NK-92 (cell line): ENCODE data around the gene ARHGAP4.

Source experiments
- DNase-seq: peaks from one replicate; lab custom pipeline; 2025; ENCODE audit not compliant: unreplicated experiment; lab: John Stamatoyannopoulos, UW

ARHGAP4 gene

DNA sequence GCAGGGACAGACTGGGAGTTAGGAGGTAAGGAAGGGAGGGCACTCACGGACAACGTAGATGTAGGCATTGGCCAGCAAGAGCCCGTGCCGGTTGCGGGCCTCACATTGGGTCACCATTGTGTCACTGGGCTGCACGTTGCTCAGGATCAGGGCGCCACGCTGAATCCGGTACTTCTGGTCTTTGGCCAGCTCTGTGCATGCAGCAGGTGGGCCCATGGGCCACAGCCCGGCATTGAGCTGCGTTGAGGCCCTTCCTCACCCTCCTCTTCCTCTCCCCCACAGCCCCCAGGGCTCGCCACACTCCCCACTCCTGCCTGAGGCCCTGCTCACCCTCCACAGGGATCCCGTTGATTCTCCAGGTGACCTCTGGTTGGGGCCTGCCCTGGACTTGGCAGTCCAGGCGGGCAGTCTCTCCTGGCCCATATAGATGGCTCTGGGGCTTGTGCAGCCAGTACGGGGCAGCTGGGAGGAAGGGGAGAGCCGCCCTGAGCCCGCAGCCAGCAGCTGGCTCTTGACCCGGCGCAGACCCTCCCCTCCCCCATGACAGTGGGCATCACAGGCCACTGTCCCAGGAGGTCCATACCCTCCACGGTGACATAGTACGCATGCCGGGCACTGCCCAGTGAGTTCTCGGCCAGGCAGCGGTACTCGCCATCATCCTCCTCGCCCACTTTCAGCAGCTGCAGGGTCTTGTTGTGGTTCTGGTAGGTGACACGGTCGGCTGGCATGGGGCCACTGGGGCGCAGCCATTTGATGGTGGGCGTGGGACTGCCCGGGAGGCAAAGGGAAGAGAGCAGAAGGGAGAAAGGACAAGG, 56.4 kb downstream of the ARHGAP4 start:
- no peak for DNase-seq

DNA sequence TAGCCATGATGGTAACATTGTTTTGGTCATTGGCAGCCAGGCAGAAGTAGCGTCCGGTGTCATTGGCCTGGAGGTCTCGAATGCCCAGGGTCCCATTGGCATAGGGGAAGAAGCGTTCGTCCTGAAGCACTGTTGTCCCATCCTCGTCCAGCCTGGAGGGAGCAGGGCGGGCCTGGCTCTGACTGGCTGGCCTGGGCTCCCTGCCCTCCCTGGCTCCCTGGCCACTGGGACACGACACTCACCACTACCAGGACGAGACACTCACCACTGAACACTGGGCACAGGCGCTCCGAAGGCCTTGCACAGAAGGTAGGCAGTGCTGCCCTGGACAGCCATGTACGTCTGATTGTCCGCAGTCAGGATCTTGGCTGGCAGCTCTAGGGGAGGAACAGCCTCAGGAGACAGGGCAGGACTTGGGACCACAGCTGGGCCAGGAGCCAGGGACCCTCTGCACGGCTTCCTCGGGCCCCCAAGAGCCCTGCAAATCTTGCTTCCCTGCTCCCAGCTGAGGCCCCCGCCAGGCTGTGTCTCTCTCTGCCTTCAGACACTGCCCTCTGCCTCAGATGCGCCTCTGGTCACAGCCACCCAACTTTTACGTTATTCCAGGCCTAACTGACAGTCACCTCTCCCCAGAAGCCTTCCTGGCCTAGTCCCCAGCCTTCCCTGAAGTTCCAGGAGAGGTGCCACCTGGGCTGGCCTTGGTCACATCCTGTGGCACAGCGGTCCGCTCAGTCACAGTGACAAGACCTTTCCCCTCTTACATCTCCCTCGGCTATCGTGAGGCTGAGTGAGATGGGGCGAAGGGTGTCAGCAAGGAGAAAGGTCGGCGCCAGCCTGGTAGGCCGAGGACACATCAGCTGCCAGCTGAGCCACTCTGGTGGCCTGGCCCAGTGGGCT, 57.2 kb downstream of the ARHGAP4 start:
- no peak for DNase-seq

- no peak for DNase-seq
Measured at GRCh38 chrX:153867671-153868070, 58.4 kb downstream of the ARHGAP4 start.

DNA sequence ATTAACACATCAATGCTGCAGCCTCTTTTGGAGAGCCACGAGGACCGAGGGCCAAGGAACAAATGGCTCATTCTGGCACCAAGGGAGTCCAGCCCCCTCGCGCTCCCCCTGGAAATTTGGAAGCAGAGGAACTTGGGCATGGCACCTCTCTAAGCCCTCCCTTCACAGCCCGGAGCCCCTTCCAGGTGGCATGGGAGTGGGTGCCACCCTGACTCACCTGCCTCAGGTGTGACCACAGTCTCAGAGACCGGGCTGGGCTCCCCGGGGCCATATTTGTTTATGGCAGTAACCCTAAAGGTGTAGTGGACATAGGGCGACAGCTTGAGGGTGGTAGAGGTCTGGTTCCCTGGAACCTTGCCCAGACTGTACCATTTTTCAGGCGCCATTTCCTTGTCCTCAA, 58.9 kb downstream of the ARHGAP4 start:
- DNase-seq, result no peak

DNA sequence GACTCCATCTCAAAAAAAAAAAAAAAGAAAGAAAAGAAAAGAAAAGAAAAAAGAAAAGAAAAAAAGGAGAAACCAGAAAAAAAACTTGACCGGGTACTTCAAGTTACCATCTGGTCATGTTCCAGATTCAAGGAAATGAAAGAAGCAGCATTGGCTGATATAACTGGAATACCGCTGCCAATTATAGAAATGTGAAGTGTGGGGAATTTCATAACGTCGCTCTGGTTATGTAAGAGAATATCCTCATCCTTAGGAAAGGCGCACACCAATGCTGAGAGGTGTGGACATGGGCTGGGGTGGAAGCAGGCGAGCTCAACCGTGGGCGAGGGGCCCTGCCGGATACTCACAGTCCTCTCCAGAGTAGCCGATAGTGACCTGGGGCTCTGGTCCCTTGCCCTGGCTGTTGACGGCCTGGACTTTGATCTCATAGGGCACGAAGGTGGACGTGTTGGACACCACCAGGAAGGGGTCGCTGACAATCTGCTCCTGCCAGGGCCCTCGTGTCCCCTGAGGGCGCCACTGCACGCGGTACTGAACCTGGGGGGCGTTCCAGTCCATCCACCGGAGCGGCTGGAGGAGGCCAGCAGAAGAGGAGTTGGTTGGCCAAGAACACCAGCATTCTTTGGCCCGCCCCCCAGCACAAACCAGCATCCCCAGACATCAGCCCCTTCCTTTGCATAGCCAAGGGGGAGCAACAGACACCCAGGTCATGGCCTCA, 59.6 kb downstream of the ARHGAP4 start:
- no peak for DNase-seq

DNA sequence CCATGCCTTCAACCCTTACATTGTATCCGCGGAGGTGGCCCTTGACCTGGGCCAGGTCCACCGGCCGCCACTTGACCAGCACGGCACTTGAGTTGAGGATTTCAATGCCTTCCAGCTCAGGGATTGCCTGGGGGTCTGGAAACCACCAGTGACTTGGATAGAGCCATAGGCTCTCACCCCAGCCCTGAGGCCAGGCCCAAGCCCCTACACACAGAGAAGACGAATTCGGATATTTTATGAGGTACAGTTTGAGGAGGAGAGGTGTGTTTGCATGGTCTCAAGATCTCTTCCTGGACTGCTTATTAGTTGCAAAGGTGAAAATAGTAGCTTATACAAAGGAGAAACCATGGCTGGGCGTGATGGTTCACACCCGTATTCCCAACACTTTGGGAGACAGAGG, 60.4 kb downstream of the ARHGAP4 start:
- no peak for DNase-seq

DNA sequence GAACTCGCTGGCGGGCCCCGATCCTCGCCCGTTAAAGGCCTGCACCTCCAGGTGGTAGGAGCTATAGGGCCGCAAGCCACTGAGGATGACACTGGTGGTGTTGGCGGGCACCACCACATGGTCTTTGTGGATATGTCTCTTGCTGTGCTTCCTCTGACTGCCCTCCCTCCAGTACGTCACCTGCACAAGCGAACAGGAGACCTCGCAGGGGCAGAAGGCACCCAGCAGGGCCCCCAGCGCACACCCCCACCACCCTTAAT, 60.8 kb downstream of the ARHGAP4 start:
- DNase-seq, result no peak

GRCh38 chrX:153864561-153865320, 61.3 kb downstream of the ARHGAP4 start:
- DNase-seq, result no peak

GRCh38 chrX:153864101-153864500, 62.0 kb downstream of the ARHGAP4 start:
- no peak for DNase-seq

- no peak for DNase-seq
Measured at GRCh38 chrX:153863251-153863991, 62.6 kb downstream of the ARHGAP4 start.

DNA sequence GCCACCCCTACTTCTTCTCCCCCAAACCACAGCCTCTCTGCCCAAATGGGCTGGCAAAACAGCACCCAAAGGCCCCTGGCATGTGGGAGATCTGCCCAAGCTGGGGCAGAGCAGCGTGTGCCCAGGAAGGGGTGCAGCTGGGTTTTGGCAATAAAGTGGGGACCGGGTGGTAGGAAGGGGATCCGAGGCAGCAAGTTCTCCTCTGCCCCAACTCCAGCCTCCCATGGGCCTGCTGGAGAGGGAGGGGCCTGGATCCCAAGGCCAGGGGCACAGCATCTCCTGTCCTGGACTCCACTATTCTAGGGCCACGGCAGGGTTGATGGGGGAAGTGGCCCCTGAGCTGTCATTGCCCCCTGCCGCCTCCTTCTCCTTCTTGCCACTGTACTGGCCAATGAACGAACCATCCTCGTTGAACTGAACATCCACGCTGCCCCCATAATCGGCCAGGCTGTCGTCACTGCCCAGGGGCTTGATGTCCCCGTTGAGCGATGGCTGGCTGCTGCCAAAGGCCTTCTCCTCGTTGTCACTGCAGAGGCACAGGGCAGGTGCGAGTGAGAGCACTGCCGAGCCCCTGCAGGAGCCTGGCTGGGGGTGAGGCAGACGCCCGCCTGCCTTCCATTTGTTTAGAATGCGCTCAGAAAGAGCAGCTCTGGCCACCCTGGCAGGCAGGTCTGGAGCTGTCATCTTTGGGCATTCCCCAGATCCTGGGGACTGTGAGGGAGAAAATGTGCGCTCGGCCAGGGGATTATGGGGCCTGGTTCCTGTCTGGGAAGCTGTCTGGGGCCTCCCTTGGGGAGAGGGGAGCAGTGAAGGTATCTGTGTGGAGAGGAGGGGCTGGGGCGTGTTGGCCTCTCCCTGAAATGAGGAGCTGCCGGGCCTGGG, 63.5 kb downstream of the ARHGAP4 start:
- no peak for DNase-seq

DNA sequence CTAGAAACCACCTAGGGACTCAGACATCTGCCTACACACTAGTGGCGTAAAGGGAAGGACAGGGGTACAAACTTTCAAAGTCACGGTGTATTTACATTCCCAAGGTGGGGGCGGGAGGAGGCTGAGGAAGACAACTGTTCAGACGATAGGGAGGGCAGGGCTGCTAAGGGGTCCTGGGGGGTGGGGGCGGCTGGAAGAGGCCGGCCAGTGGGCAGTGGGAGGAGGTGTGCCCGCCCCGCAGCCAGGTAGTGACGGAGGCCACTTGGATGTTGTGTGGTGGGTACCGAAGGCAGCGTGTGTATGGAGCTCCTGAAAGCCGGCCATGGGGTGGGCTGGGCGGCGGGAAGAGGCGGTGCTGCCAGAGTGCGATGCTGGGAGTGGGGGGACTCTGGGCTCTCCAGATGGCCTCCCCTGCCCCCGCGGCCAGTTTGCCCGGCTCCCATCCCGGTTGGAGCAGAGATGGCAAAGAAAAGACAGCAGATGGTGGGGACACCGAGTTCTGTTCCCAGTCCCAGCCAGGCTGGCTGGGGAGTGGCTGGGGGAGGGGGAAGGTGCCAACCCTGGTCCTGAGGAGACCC, 64.2 kb downstream of the ARHGAP4 start:
- no peak for DNase-seq

- no peak for DNase-seq
Measured at GRCh38 chrX:153861151-153861550, 64.9 kb downstream of the ARHGAP4 start.
